Parathyroid adenoma (tissue), 2 donors: ENCODE measurements around the gene PPFIA2.

Source experiments
- H2AFZ ChIP-seq: fragments of 300-600 bp; sonication (generic); one replicate; pipeline ENCODE4 v1.7.0; 2017; ENCODE audit warnings: antibody characterized with exemption, mild to moderate bottlenecking
- H3K27ac ChIP-seq: fragments of 300-600 bp; sonication (generic); one replicate; pipeline ENCODE4 v1.7.0; 2017
- H3K27me3 ChIP-seq: fragments of 300-600 bp; sonication (generic); one replicate; pipeline ENCODE4 v1.7.0; 2017; ENCODE audit warnings: low read length; ENCODE audit not compliant: control insufficient read depth, insufficient read depth
- H3K36me3 ChIP-seq: fragments of 300-600 bp; sonication (generic); one replicate; pipeline ENCODE4 v1.7.0; 2017; ENCODE audit warnings: low read length; ENCODE audit not compliant: control insufficient read depth, insufficient read depth
- H3K4me1 ChIP-seq: fragments of 300-600 bp; sonication (generic); one replicate; pipeline ENCODE4 v1.7.0; 2017; ENCODE audit warnings: control low read depth
- H3K4me2 ChIP-seq: fragments of 300-600 bp; sonication (generic); one replicate; pipeline ENCODE4 v1.7.0; 2017; ENCODE audit warnings: low read length
- H3K4me3 ChIP-seq: fragments of 300-600 bp; sonication (generic); one replicate; pipeline ENCODE4 v1.7.0; 2017; ENCODE audit warnings: low read depth, low read length
- H3K79me2 ChIP-seq: fragments of 300-600 bp; sonication (generic); one replicate; pipeline ENCODE4 v1.7.0; 2017; ENCODE audit warnings: control low read depth
- H3K9ac ChIP-seq: fragments of 300-600 bp; sonication (generic); one replicate; pipeline ENCODE4 v1.7.0; 2017; ENCODE audit warnings: mild to moderate bottlenecking
- H3K9me3 ChIP-seq: fragments of 300-600 bp; sonication (generic); one replicate; pipeline ENCODE4 v1.7.0; 2017; ENCODE audit warnings: low read length; ENCODE audit not compliant: control insufficient read depth
- CTCF ChIP-seq: fragments of 300-600 bp; sonication (generic); IDR thresholded peaks from one replicate; pipeline ENCODE4 v1.7.0; 2017; ENCODE audit warnings: antibody characterized with exemption, mild to moderate bottlenecking
- donor health status: primary hyperparathyroidism.

PPFIA2 gene

GRCh38 chr12:81354327-81354932 lies 404.7 kb downstream of the PPFIA2 start:
- Histone ChIP-seq H3K4me1 (no peaks in the 10 kb centered on the region), H2AFZ (no peak overlapping the region), H3K9ac (no peak overlapping the region), H3K4me3 (no peak overlapping the region), H3K27ac (no peak overlapping the region), H3K27me3 (no peaks in the 10 kb centered on the region), H3K79me2 (no peaks in the 10 kb centered on the region), H3K9me3 (no peaks in the 10 kb centered on the region), H3K4me2 (no peak overlapping the region), H3K36me3 (no peaks in the 10 kb centered on the region)
- TF ChIP-seq CTCF, result no peak

DNA sequence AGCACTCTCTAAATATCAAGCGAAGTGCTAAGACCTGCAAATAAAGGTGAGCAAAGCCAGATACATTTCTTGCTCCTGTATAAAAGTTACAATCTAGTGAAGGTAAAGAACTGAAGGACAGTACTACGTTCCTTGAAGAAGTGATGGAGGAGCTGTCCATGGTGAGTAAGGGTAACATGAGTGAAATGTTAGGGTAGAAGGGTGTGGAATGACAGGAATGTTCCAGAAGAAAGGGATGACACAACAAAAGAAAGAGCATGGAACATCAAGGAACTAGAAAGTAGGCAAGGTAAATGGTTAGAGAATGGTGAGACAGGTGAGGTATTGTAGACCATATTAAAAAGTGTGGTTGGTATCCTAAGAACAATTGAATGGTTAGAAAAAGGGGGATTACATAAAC lies 408.8 kb downstream of the PPFIA2 start:
- TF ChIP-seq CTCF, result no peak
- no peaks in the 10 kb centered on the region for H3K4me1 ChIP-seq
- H3K4me3 ChIP-seq, result no peak overlapping the region
- H3K4me2 ChIP-seq, result no peak overlapping the region
- no peak overlapping the region for H2AFZ ChIP-seq
- H3K79me2 ChIP-seq, result no peaks in the 10 kb centered on the region
- no peaks in the 10 kb centered on the region for H3K36me3 ChIP-seq
- no peaks in the 10 kb centered on the region for H3K9me3 ChIP-seq
- H3K27me3 ChIP-seq, result no peaks in the 10 kb centered on the region
- H3K9ac ChIP-seq, result no peak overlapping the region
- H3K27ac ChIP-seq, result no peak overlapping the region

- Histone ChIP-seq H3K4me3 (no peak overlapping the region), H3K4me1 (no peaks in the 10 kb centered on the region), H3K36me3 (no peaks in the 10 kb centered on the region), H3K79me2 (no peaks in the 10 kb centered on the region), H2AFZ (no peak overlapping the region), H3K9me3 (no peaks in the 10 kb centered on the region), H3K9ac (no peak overlapping the region), H3K4me2 (no peak overlapping the region), H3K27me3 (no peaks in the 10 kb centered on the region), H3K27ac (no peak overlapping the region)
- no peak for TF ChIP-seq CTCF
These were observed 411.7 kb downstream of the PPFIA2 start for GRCh38 chr12:81347404-81347803.

GRCh38 chr12:81340910-81341309 lies 418.2 kb downstream of the PPFIA2 start:
- no peak overlapping the region for H3K4me3 ChIP-seq
- H3K4me2 ChIP-seq, result no peak overlapping the region
- H2AFZ ChIP-seq, result no peak overlapping the region
- no peaks in the 10 kb centered on the region for H3K9me3 ChIP-seq
- H3K27me3 ChIP-seq, result no peaks in the 10 kb centered on the region
- no peak overlapping the region for H3K9ac ChIP-seq
- H3K4me1 ChIP-seq, result no peaks in the 10 kb centered on the region
- no peak for TF ChIP-seq CTCF
- H3K27ac ChIP-seq, result no peak overlapping the region
- no peaks in the 10 kb centered on the region for H3K36me3 ChIP-seq
- no peaks in the 10 kb centered on the region for H3K79me2 ChIP-seq

- Histone ChIP-seq H3K4me2 (no peak overlapping the region), H3K4me1 (no peaks in the 10 kb centered on the region), H3K27me3 (no peaks in the 10 kb centered on the region), H3K36me3 (no peaks in the 10 kb centered on the region), H3K9me3 (no peaks in the 10 kb centered on the region), H3K4me3 (no peak overlapping the region), H3K9ac (no peak overlapping the region), H3K79me2 (no peaks in the 10 kb centered on the region), H2AFZ (no peak overlapping the region), H3K27ac (no peak overlapping the region)
- no peak for TF ChIP-seq CTCF
These were observed 420.1 kb downstream of the PPFIA2 start for GRCh38 chr12:81339071-81339470.
